Endodermal cell (in vitro differentiated cells): ENCODE data around the gene EIF2B5. TPM values are rescaled to one million over a fixed set of nuclear protein-coding genes. Genes with fewer than 3 reads are reported as not detected.

Experiments
- DNase-seq: peaks from one replicate; pipeline ENCODE4 v3.0.0-alpha.2; 2017
- H3K27ac ChIP-seq: 2 replicates; pipeline ENCODE4 v1.5.1; 2013; ENCODE audit warnings: mild to moderate bottlenecking, low read depth, low read length, moderate library complexity
- H3K27me3 ChIP-seq: 2 replicates; pipeline ENCODE4 v1.6.1; 2013; ENCODE audit warnings: mild to moderate bottlenecking, low read length, moderate library complexity; ENCODE audit not compliant: insufficient read depth, control insufficient read depth, poor library complexity, severe bottlenecking
- H3K36me3 ChIP-seq: 2 replicates; pipeline ENCODE4 v1.7.0; 2013; ENCODE audit warnings: mild to moderate bottlenecking, low read length, moderate library complexity; ENCODE audit not compliant: control insufficient read depth, insufficient read depth
- H3K4me1 ChIP-seq: one replicate; pipeline ENCODE4 v1.7.0; 2013; ENCODE audit warnings: low read length; ENCODE audit not compliant: control insufficient read depth, insufficient read depth
- H3K4me3 ChIP-seq: 2 replicates; pipeline ENCODE4 v1.5.1; 2013; ENCODE audit warnings: mild to moderate bottlenecking, low read length, moderate library complexity
- H3K9ac ChIP-seq: 2 replicates; pipeline ENCODE4 v1.6.1; 2013; ENCODE audit warnings: mild to moderate bottlenecking, low read length, moderate library complexity; ENCODE audit not compliant: poor library complexity, severe bottlenecking; ENCODE audit errors: extremely low read depth
- H3K9me3 ChIP-seq: 2 replicates; pipeline ENCODE4 v1.6.1; 2013; ENCODE audit warnings: mild to moderate bottlenecking, low read length, moderate library complexity; ENCODE audit not compliant: control insufficient read depth
- H3K27ac Mint-ChIP-seq: 2 replicates; pipeline ENCODE4 v1.8.0; 2020; ENCODE audit warnings: mixed read lengths
- H3K27me3 Mint-ChIP-seq: 2 replicates; pipeline ENCODE4 v1.8.0; 2021; ENCODE audit warnings: mild to moderate bottlenecking, mixed read lengths; ENCODE audit not compliant: insufficient read depth
- H3K36me3 Mint-ChIP-seq: 2 replicates; pipeline ENCODE4 v1.8.0; 2020; ENCODE audit warnings: low read depth, mixed read lengths
- H3K4me1 Mint-ChIP-seq: 2 replicates; pipeline ENCODE4 v1.8.0; 2020; ENCODE audit warnings: mixed read lengths
- H3K4me3 Mint-ChIP-seq: 2 replicates; pipeline ENCODE4 v1.8.0; 2020; ENCODE audit warnings: mild to moderate bottlenecking, moderate library complexity, mixed read lengths
- H3K9me3 Mint-ChIP-seq: 2 replicates; pipeline ENCODE4 v1.8.0; 2020; ENCODE audit warnings: mild to moderate bottlenecking, mixed read lengths
- CTCF ChIP-seq: fragments of 200-600 bp; sonication (generic); conservative IDR thresholded peaks from 2 replicates; pipeline ENCODE4 v1.5.0; 2021; ENCODE audit warnings: antibody characterized with exemption, mild to moderate bottlenecking
- WGBS, 2 experiments: methylation state at CpG; one replicate each; pipeline versions ENCODE4 v1.1.5 to v1.1.7; 2013; ENCODE audit warnings: missing lambda C conversion rate in 2 of 2, mixed read lengths in 1 of 2; ENCODE audit not compliant: insufficient coverage in 1 of 2, insufficient read length in 1 of 2; 5-methylcytosine and 5-hydroxymethylcytosine counted together
- total RNA-seq, 2 donors: library from RNA; stranded (reverse); fragmentation: NEBNext Ultra II Directional in 1 of 2; extraction: Animal tissue kit (Norgen Biotek cat#: 25700) in 1 of 2; gene quantifications; 2 replicates in 1 of 2; 3 replicates in 1 of 2; pipeline ENCODE4 v1.2.1, GENCODE V29; 2021

The EIF2B5 gene
- total RNA-seq, 2 donors from 2014 or later: 33.4 to 37.5 TPM

DNA sequence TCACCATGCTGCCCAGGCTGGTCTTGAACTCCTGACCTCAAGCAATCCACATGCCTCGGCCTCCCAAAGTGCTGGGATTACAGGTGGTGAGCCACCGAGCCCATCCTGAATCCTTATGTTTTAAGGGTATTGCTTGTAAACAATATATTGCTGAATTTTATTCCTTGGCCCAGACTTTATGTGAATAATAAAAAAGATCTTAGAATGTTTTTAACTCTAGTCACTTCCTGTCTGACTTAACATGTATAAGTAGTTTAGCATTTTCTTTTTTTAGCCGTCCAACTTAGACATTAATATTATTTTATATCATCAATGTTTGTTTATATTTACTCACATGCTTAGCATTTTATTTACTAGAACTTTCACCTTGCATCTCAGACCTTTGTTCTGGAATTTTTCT is 9.2 kb upstream of the EIF2B5 start:
- H3K36me3 ChIP-seq: no peaks in the 10 kb centered on the region
- H3K27ac ChIP-seq: no peak overlapping the region
- H3K9ac ChIP-seq: no peak overlapping the region
- no peaks in the 10 kb centered on the region for H3K4me1 ChIP-seq
- no peaks in the 10 kb centered on the region for H3K27me3 Mint-ChIP-seq
- WGBS, 2 experiments: 82% methylated on average over 2 of the region's 3 CpGs; no CpG with 5 or more reads in 1 of the 2 experiments
- no peak overlapping the region for H3K4me3 Mint-ChIP-seq
- H3K9me3 ChIP-seq: no peaks in the 10 kb centered on the region
- no peak overlapping the region for H3K27ac Mint-ChIP-seq
- no peaks in the 10 kb centered on the region for H3K9me3 Mint-ChIP-seq
- no peaks in the 10 kb centered on the region for H3K27me3 ChIP-seq
- DNase-seq: no peak
- H3K36me3 Mint-ChIP-seq: no peaks in the 10 kb centered on the region
- TF ChIP-seq CTCF: no peak
- H3K4me1 Mint-ChIP-seq: peaks cover 2% of the 10 kb centered on the region
- H3K4me3 ChIP-seq: no peak overlapping the region

- no peak overlapping the region for H3K27ac ChIP-seq
- Mint-ChIP-seq H3K36me3 (no peaks in the 10 kb centered on the region), H3K4me3 (no peak overlapping the region), H3K9me3 (no peaks in the 10 kb centered on the region), H3K4me1 (peaks cover 2% of the 10 kb centered on the region), H3K27ac (no peak overlapping the region), H3K27me3 (peaks cover 16% of the 10 kb centered on the region)
- 24% methylated on average over 2 of the region's 2 CpGs; no CpG with 5 or more reads in 1 of the 2 experiments for WGBS, 2 experiments
- peak; percentile 79 for TF ChIP-seq CTCF
- no peaks in the 10 kb centered on the region for H3K9me3 ChIP-seq
- H3K9ac ChIP-seq: no peak overlapping the region
- no peak overlapping the region for H3K4me3 ChIP-seq
- H3K36me3 ChIP-seq: no peaks in the 10 kb centered on the region
- H3K27me3 ChIP-seq: peaks cover 5% of the 10 kb centered on the region
- DNase-seq: peak; percentile 84
- H3K4me1 ChIP-seq: no peaks in the 10 kb centered on the region
Measured at GRCh38 chr3:184129012-184129411, 6.1 kb upstream of the EIF2B5 start.

GRCh38 chr3:184132945-184133344 is 2.2 kb upstream of the EIF2B5 start:
- Histone ChIP-seq H3K36me3 (peaks cover 6% of the 10 kb centered on the region), H3K4me3 (no peak overlapping the region), H3K27me3 (peaks cover 5% of the 10 kb centered on the region), H3K27ac (no peak overlapping the region), H3K9me3 (no peaks in the 10 kb centered on the region), H3K4me1 (no peaks in the 10 kb centered on the region), H3K9ac (no peak overlapping the region)
- WGBS, 2 experiments: 88 to 90% methylated on average over 3 to 4 of the region's 4 CpGs
- no peak for DNase-seq
- Mint-ChIP-seq H3K36me3 (peaks cover 5% of the 10 kb centered on the region), H3K4me1 (peaks cover 14% of the 10 kb centered on the region), H3K27me3 (peaks cover 16% of the 10 kb centered on the region), H3K9me3 (no peaks in the 10 kb centered on the region), H3K27ac (no peak overlapping the region), H3K4me3 (no peak overlapping the region)
- TF ChIP-seq CTCF: no peak
